GM11168 (cell line): ENCODE results near the gene LIN7B.
"Not testable (repeated sequence)": the region's sequence is repeated elsewhere in the genome, so short reads cannot be mapped to it uniquely, and the experiment has no call there.

Experiments
- in situ Hi-C: fragments of 300-500 bp; cut with MboI; formaldehyde crosslinking; loops from one replicate; pipeline ENCODE4 v1.12.0; 2022; ENCODE audit warnings: low sequenced_read_pairs; ENCODE audit not compliant: unreplicated experiment

Gene LIN7B

GRCh38 chr19:49141352-49141751, 27.2 kb downstream of the LIN7B start:
- in situ Hi-C loops = no loop called here

DNA sequence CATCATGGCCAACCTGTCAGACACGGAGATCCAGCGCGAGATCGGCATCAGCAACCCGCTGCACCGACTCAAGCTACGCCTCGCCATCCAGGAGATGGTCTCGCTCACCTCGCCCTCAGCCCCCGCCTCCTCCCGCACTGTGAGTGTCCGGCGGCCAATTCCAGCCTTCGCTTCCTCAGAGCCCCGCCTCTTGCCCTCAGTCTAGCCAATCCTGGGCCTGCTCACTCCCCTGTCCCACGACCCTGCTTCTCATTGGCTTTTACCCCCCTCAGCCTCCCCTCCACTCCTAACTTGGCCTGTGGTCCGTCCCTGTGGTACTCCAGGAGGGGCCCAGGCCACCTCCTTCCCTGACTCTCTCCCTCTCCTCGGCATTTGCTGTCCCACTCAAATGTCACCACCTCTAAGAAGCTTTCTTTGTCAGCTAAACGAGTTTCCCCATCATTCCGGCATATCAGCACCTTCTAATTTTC, 28.7 kb downstream of the LIN7B start:
- in situ Hi-C loops = no loop called here

GRCh38 chr19:49145573-49146407, 31.6 kb downstream of the LIN7B start:
- in situ Hi-C loops = no loop called here

- in situ Hi-C loops = not testable (repeated sequence)
Observed at GRCh38 chr19:49146408-49146770, 32.2 kb downstream of the LIN7B start.

DNA sequence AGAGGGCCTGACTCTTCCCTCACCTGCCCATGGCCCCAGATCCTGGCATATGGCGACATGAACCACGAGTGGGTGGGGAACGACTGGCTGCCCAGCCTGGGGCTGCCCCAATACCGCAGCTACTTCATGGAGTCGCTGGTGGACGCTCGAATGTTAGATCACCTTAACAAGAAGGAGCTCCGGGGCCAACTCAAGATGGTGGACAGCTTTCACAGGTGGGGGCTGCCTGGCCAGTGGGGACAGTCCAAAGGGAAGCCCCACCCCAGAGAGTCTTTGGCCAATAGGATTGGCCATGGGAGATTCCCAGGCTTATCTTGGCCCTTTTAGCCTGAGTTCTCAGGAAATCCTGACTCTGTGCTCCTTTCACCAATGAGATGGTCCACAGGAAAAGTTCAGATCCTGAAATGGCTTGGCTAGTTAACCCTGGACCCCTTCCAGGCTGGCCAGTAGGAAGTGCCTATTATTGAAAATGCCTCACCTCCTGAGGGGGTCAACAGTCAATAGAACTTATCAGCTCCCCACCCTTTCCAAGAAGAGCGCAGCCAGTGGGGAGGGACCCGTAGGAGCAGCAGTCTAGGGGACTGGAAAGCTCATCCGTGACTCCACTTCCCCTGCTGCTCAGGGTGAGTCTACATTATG, 34.0 kb downstream of the LIN7B start:
- in situ Hi-C loops = no loop called here

- in situ Hi-C loops = no loop called here
Observed at GRCh38 chr19:49148784-49149651, 34.8 kb downstream of the LIN7B start.

- in situ Hi-C loops = no loop called here
Observed at GRCh38 chr19:49149652-49150105, 35.5 kb downstream of the LIN7B start.

DNA sequence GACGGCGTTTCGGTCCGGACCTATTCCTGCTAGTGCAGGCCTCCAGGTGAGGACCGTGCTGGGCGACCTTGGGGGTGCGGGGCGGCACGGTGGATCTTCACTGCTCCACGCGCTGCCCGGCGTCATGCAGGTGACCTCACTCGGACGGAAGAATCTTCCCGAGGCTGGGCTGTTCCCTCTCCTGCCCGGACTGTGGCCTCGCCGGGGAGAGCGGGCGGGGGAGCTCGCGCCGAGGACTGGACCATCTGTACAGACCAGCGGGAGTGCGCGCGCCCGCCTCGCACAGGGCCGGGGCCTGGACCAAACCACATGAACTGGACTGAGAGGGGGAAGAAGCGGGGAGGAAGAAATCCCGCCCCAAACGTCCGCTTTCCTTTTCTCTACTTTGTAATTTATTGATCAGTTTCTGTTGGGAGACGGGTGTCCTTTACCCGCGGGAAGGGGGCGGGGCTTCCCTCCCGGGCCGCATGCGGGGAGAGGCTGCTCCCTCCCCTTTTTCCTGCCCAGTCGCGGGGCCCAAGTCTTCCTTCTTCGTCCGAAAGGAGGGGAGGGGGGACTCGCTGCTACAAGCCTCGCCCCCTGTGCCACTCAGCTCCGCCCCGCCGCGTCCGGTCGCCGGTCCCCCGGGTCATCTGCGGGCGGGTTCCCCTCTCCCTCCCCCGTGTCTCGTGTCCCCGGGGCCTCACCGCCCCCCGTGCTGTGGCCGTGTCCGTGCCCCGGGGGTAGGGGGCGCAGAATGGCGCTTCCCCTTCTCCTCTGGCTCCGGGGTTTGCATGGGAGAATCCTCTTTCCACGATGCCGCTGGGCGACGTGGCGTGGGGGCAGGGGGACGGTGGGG, 36.2 kb downstream of the LIN7B start:
- in situ Hi-C loops = no loop called here

DNA sequence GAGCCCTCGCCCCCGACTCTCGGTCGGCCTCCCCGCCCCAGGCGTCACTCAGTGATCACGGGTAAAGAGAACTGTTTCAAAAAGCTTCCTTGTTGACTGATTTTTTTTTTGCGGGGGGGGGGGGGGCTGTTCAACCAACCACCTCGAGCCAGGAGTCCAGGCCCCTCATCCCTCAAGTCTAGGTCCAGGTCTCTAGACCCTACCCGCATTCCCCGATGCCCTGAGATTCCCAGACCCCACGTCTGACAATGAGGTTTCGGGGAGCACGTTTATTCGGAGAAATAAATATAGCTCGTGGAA, 36.7 kb downstream of the LIN7B start:
- in situ Hi-C loops = no loop called here

- in situ Hi-C loops = no loop called here
Observed at GRCh38 chr19:49151267-49152118, 37.3 kb downstream of the LIN7B start.

DNA sequence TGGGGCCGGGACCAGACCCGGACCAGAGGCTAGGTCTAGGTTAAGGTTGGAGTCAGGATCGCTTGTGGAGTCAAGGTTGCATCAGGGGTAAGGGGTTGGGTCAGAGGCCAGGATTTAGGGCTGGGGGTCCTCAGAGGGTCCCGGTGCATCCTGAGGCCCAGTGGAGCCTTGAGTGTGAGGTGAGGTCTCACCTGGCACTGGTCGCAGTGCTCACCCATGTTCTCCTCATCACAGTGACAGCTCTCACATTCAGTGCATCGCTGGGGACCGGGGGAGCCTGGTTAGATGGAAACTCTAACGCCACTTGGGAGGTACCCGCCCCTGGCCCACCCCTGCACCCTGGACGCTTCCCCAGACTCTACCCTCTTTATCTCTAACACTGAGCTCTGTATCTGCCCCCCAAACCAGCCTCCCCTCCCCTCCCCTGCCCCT, 38.0 kb downstream of the LIN7B start:
- in situ Hi-C loops = no loop called here

DNA sequence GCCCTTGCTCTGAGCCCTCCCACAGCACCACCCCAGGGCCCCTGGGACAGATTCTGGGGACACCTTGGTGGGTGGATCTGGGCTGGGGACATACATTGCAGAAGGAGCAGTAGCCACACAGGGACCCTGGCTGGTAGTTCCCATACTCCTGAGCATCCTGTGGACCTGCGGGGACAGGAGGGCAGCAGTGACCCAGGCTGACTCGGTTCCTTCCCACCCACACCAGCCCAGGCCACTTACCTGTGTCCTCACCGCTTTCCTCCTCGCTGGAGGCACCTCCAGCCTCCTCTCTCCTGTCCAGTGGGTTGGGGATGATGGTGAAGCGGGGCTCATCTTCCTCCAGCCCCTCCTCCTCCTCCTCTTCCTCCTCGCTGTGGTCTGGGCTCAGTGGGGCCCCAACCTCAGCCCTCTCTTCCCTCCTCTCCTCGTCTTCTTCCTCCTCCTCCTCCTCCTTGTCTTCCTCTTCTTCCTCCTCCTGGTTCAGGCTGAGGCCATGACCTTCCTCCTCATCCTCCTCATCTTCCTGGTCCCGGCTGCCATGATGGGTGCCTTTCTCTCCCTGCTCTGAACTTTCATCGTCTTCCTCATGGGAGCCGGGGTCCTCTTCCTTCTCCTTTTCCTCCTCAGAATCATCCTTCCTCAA, 39.1 kb downstream of the LIN7B start:
- in situ Hi-C loops = no loop called here

- in situ Hi-C loops = no loop called here
Observed at GRCh38 chr19:49154279-49154678, 40.1 kb downstream of the LIN7B start.

DNA sequence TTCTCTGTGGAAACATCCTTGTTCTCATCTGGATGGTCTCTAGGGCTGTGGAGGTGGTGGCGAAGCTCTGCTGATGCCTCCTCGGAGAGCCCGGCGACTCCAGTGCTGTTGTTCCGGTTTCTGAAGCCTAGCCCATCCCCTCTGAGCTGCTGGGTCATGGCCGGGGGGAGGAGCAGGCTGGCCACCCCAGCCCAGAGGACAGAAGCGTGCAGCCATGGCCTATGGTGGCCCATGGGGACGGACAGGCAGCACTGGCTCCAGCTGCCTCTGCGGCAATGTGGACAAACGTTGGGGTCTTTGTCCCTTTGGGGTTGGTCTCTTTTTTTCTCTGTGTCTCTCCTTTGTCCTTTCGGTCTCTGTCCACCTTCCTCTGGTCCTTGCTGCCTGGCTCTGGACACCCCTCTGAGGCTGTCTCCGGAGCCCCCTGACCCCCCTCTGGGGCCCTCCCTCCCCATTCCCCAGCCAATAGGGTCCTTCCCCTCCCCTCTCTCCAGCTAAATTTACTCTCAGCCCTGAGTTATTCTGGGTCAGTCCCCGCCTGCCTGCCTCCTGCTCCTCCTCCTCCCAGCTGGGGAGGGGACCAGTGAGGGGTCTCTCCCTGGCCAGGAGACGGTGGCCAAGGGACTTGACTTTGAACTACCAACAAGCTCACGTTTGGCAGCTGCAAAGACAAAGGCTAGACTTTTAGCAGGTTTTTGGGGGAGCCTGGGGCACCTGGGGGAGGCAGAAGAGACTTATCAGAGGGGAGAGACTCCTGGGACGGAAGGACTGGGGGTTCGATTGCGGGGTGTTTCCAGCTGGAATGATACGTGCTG, 41.0 kb downstream of the LIN7B start, which contains the start of gene HRC:
Gene HRC, minus strand, starts transcription at position 392 of the 815 bp plus-strand sequence. Its CDS starts 159 bp downstream, at position 233.
- in situ Hi-C loops = no loop called here

GRCh38 chr19:49155820-49156346, 41.7 kb downstream of the LIN7B start:
- in situ Hi-C loops = no loop called here

DNA sequence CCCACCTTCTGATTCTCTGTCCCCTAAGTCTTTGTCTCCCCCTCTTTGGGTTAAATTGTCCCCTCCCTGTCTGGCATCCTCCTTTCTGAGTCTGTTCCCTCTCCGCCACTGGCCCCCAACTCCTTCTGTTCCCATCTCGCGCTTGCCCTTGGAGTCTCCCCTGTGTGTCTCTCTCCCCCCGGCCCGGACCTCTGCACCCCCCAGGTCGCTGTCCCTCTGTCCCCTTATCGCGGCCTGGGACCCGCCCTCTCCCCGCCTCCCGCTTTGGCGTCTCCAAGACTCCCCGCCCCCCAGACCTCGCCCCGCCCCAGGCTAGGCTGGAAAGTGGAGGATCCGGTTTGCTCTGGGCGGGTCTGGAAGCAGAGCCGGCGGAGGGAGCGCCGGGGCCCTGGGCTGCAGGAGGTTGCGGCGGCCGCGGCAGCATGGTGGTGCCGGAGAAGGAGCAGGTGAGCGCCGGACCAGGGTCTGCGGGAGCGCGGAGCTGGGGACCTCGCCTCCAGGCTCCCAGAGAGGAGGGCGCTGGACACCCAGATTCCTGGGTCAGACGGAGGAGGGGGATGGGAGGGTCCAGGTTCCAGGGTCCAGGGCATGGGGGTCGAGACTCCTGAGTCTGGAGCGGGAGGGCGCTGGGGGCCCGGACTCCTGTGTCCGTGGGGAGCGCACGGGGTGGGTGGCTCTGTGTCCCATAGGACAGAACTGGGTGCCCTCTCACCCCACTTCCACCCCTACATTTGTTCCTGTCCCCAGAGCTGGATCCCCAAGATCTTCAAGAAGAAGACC, 43.5 kb downstream of the LIN7B start, which contains the start of gene TRPM4:
Gene TRPM4, plus strand, starts transcription at position 348 of the 780 bp plus-strand sequence. Its CDS starts 75 bp downstream, at position 423.
- in situ Hi-C loops = no loop called here
